Peyer's patch (tissue), 4 donors: ENCODE measurements around the gene PLCH1.

Experiments
- POLR2A ChIP-seq, 2 donors: fragments of 450-650 bp; IDR thresholded peaks; one replicate each; pipeline ENCODE4 v1.5.1; 2017; ENCODE audit warnings: antibody characterized with exemption in 2 of 2, mild to moderate bottlenecking in 2 of 2, moderate library complexity in 2 of 2
- TF ChIP-seq, protein P1 (sequence below), 6 experiments: fragments of 450-650 bp in 4 of 6; fragments of 200-600 bp in 2 of 6; sonication (generic) in 1 of 6; IDR thresholded peaks; one replicate each; pipeline ENCODE4 v1.5.1; 2017 to 2019; ENCODE audit warnings: antibody characterized with exemption in 6 of 6, mild to moderate bottlenecking in 3 of 6, moderate library complexity in 1 of 6

- TF ChIP-seq, protein P1, sequence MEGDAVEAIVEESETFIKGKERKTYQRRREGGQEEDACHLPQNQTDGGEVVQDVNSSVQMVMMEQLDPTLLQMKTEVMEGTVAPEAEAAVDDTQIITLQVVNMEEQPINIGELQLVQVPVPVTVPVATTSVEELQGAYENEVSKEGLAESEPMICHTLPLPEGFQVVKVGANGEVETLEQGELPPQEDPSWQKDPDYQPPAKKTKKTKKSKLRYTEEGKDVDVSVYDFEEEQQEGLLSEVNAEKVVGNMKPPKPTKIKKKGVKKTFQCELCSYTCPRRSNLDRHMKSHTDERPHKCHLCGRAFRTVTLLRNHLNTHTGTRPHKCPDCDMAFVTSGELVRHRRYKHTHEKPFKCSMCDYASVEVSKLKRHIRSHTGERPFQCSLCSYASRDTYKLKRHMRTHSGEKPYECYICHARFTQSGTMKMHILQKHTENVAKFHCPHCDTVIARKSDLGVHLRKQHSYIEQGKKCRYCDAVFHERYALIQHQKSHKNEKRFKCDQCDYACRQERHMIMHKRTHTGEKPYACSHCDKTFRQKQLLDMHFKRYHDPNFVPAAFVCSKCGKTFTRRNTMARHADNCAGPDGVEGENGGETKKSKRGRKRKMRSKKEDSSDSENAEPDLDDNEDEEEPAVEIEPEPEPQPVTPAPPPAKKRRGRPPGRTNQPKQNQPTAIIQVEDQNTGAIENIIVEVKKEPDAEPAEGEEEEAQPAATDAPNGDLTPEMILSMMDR (IDR thresholded peaks at IDR 0.05), result no peak
- TF ChIP-seq POLR2A (IDR thresholded peaks at IDR 0.05), result no peak
These were observed 148.3 kb downstream of the PLCH1 start for GRCh38 chr3:155596615-155597014.
